ENCODE measurements around the gene ROR1. TPM values are rescaled to one million over a fixed set of nuclear protein-coding genes. Genes with fewer than 3 reads are reported as not detected.

The ROR1 gene
- total and polyA plus RNA-seq, 4 experiments from 2014 or later = not detected

DNA sequence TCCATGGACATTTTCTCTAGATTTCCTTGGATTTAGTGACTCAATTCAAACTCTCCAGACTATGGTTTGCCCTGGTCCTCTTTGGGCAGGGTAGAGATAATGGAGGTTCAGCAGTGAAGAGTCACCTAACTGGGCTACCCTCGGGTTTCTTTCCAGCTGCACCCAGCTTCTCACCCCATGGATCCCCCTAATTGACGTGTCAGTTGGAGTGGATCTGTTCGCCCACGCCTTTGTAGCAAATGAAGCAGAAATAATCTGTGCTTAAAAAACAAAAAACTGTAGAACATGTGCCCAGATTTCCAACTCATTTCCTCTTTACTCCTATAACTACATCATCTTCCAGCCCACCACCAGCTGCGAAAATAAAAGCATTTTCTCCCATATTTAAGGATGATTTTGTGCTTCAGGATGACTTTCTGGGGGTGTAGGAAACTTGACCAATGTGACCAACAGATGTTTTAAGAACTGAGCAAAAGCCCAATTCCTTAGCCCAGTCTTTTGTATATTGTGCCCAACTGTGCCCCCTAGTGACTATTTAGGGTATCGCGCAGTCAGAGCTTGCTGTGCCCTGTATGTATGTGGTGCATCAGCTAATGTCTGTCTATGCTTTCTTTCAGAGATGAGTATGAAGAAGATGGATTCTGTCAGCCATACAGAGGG is 363.1 kb downstream of the ROR1 start:
- Mint-ChIP-seq H3K27ac (no peak overlapping the region), H3K36me3 (no peaks in the 10 kb centered on the region), H3K9me3 (no peaks in the 10 kb centered on the region), H3K4me3 (no peak overlapping the region), H3K4me1 (no peaks in the 10 kb centered on the region), H3K27me3 (peaks cover under 1 to 13% of the 10 kb centered on the region in 2 donors)
- Histone ChIP-seq H3K36me3 (ENCODE audit: insufficient read depth, low read length) (no peaks in the 10 kb centered on the region), H3K9me3 (ENCODE audit: control insufficient read depth in 1 of 2, low read length in 2 of 2) (no peaks in the 10 kb centered on the region), H3K4me3 (ENCODE audit: low read length in 2 of 2) (no peak overlapping the region), H3K27ac (ENCODE audit: low read depth, low read length) (no peak overlapping the region), H3K4me1 (ENCODE audit: insufficient read depth, low read length) (no peaks in the 10 kb centered on the region), H3K27me3 (ENCODE audit: insufficient read depth, low read length) (no peaks in the 10 kb centered on the region)
- intact Hi-C loops (cut with micrococcal nuclease) = loop anchor here (1.0 to 2.0 kb wide), 2 partner anchors 110 to 521 kb away; no protein-coding TSS in a partner anchor
- ChIA-PET CTCF (ENCODE audit: partially characterized antibody) (interaction anchor here (0.7 to 5.9 kb wide), 33 partner anchors 10 to 647 kb away, joined by 3 to 84 read pairs (median 4); no protein-coding TSS in a partner anchor), POLR2A (ENCODE audit: partially characterized antibody) (no interaction called here)
- DNase-seq = peak; percentile 42 to 61 (median 47)

DNA sequence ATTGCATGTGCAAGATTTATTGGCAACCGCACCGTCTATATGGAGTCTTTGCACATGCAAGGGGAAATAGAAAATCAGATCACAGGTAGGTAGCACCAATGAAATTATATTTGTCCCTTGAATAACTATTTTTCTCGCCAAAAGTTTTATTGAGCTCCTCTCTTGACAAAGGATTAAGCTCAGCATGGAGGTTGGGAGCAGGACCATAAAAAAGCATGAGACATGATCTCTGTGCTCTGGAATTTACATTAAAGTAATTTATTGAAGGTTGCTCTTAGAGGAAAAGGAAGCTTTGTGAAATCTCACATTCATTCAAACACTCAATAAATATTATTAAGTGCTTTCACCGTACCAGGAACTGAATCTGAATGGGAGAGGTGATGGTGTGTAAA is 363.6 kb downstream of the ROR1 start:
- CTCF ChIA-PET (ENCODE audit: partially characterized antibody) = interaction anchor here (0.7 to 5.9 kb wide), 32 partner anchors 10 to 648 kb away, joined by 3 to 84 read pairs (median 4); no protein-coding TSS in a partner anchor
- no peaks in the 10 kb centered on the region for H3K36me3 Mint-ChIP-seq
- H3K4me1 ChIP-seq (ENCODE audit: insufficient read depth, low read length) = no peaks in the 10 kb centered on the region
- DNase-seq = no peak
- H3K27me3 ChIP-seq (ENCODE audit: insufficient read depth, low read length) = no peaks in the 10 kb centered on the region
- peaks cover 1 to 13% of the 10 kb centered on the region in 2 donors for H3K27me3 Mint-ChIP-seq
- no peak overlapping the region for H3K4me3 Mint-ChIP-seq
- H3K9me3 ChIP-seq (ENCODE audit: control insufficient read depth in 1 of 2, low read length in 2 of 2) = no peaks in the 10 kb centered on the region
- no peak overlapping the region for H3K27ac Mint-ChIP-seq
- intact Hi-C loops (cut with micrococcal nuclease) = loop anchor here (1.0 to 2.0 kb wide), 2 partner anchors 109 to 521 kb away; no protein-coding TSS in a partner anchor
- no peaks in the 10 kb centered on the region for H3K4me1 Mint-ChIP-seq
- POLR2A ChIA-PET (ENCODE audit: partially characterized antibody) = no interaction called here
- H3K9me3 Mint-ChIP-seq = no peaks in the 10 kb centered on the region
- no peak overlapping the region for H3K27ac ChIP-seq (ENCODE audit: low read depth, low read length)
- no peaks in the 10 kb centered on the region for H3K36me3 ChIP-seq (ENCODE audit: insufficient read depth, low read length)
- no peak overlapping the region for H3K4me3 ChIP-seq (ENCODE audit: low read length in 2 of 2)

DNA sequence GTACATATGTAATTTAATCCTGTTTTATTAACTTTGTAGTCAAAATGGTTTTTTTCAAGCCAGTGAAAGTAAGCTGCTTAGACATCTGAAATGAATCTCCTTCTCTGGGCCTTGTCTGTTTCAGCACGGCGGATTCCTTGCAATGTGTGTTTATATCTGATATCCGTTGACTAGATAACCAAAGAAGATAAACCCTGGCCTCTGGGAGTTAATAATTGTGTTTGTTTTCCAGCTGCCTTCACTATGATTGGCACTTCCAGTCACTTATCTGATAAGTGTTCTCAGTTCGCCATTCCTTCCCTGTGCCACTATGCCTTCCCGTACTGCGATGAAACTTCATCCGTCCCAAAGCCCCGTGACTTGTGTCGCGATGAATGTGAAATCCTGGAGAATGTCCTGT is 366.1 kb downstream of the ROR1 start:
- Histone ChIP-seq H3K36me3 (ENCODE audit: insufficient read depth, low read length) (no peaks in the 10 kb centered on the region), H3K4me3 (ENCODE audit: low read length in 2 of 2) (no peak overlapping the region), H3K4me1 (ENCODE audit: insufficient read depth, low read length) (no peaks in the 10 kb centered on the region), H3K27ac (ENCODE audit: low read depth, low read length) (no peak overlapping the region), H3K27me3 (ENCODE audit: insufficient read depth, low read length) (no peaks in the 10 kb centered on the region), H3K9me3 (ENCODE audit: control insufficient read depth in 1 of 2, low read length in 2 of 2) (no peaks in the 10 kb centered on the region)
- Mint-ChIP-seq H3K9me3 (no peaks in the 10 kb centered on the region), H3K4me1 (no peaks in the 10 kb centered on the region), H3K27me3 (peaks cover 5 to 12% of the 10 kb centered on the region in 2 donors), H3K36me3 (no peaks in the 10 kb centered on the region), H3K27ac (no peak overlapping the region), H3K4me3 (no peak overlapping the region)
- ChIA-PET CTCF (ENCODE audit: partially characterized antibody) (interaction anchor here (5.8 to 5.9 kb wide), 2 partner anchors 9 to 523 kb away, joined by 36 to 84 read pairs; no protein-coding TSS in a partner anchor), POLR2A (ENCODE audit: partially characterized antibody) (no interaction called here)
- no peak for DNase-seq
- intact Hi-C loops (cut with micrococcal nuclease) = no loop called here

DNA sequence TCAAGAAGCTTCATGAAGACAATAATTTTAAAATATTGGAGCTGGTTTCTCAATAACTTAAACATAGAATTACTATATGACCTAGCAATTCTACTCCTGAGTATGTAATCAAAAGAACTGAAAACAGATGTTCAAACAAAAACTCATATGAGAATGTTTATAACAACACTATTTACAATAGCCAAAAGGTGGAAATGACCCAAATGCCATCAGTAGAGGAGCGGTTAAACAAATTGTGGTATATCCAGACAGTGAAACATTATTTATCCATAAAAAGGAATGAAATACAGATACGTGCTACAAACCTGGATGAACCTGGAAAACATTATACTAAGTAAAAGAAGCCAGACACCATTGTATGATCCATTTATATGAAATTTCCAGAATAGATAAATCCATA is 366.8 kb downstream of the ROR1 start:
- H3K27ac Mint-ChIP-seq = no peak overlapping the region
- no peak overlapping the region for H3K4me3 Mint-ChIP-seq
- H3K9me3 Mint-ChIP-seq = no peaks in the 10 kb centered on the region
- no peaks in the 10 kb centered on the region for H3K36me3 Mint-ChIP-seq
- Histone ChIP-seq H3K4me3 (ENCODE audit: low read length in 2 of 2) (no peak overlapping the region), H3K27me3 (ENCODE audit: insufficient read depth, low read length) (no peaks in the 10 kb centered on the region), H3K4me1 (ENCODE audit: insufficient read depth, low read length) (no peaks in the 10 kb centered on the region), H3K9me3 (ENCODE audit: control insufficient read depth in 1 of 2, low read length in 2 of 2) (no peaks in the 10 kb centered on the region), H3K27ac (ENCODE audit: low read depth, low read length) (no peak overlapping the region), H3K36me3 (ENCODE audit: insufficient read depth, low read length) (no peaks in the 10 kb centered on the region)
- H3K4me1 Mint-ChIP-seq = no peaks in the 10 kb centered on the region
- ChIA-PET CTCF (ENCODE audit: partially characterized antibody) (interaction anchor here (5.8 to 5.9 kb wide), 2 partner anchors 9 to 524 kb away, joined by 36 to 84 read pairs; no protein-coding TSS in a partner anchor), POLR2A (ENCODE audit: partially characterized antibody) (no interaction called here)
- no peak for DNase-seq
- intact Hi-C loops (cut with micrococcal nuclease) = no loop called here
- H3K27me3 Mint-ChIP-seq = peaks cover 5 to 12% of the 10 kb centered on the region in 2 donors

GRCh38 chr1:64147045-64147724 is 373.4 kb downstream of the ROR1 start:
- Histone ChIP-seq H3K4me3 (ENCODE audit: low read length in 2 of 2) (no peak overlapping the region), H3K27me3 (ENCODE audit: insufficient read depth, low read length) (no peaks in the 10 kb centered on the region), H3K4me1 (ENCODE audit: insufficient read depth, low read length) (no peaks in the 10 kb centered on the region), H3K27ac (ENCODE audit: low read depth, low read length) (no peak overlapping the region), H3K36me3 (ENCODE audit: insufficient read depth, low read length) (no peaks in the 10 kb centered on the region), H3K9me3 (ENCODE audit: control insufficient read depth in 1 of 2, low read length in 2 of 2) (no peaks in the 10 kb centered on the region)
- H3K4me1 Mint-ChIP-seq = no peaks in the 10 kb centered on the region
- DNase-seq = no peak
- peaks cover 13 to 19% of the 10 kb centered on the region in 2 donors for H3K27me3 Mint-ChIP-seq
- no peak overlapping the region for H3K27ac Mint-ChIP-seq
- no peak overlapping the region for H3K4me3 Mint-ChIP-seq
- ChIA-PET CTCF (ENCODE audit: partially characterized antibody) (interaction anchor here (1.0 to 5.8 kb wide), 2 partner anchors 9 to 18 kb away, joined by 3 to 36 read pairs; no protein-coding TSS in a partner anchor), POLR2A (ENCODE audit: partially characterized antibody) (no interaction called here)
- H3K9me3 Mint-ChIP-seq = no peaks in the 10 kb centered on the region
- no peaks in the 10 kb centered on the region for H3K36me3 Mint-ChIP-seq
- intact Hi-C loops (cut with micrococcal nuclease) = no loop called here

GRCh38 chr1:64147759-64148158 is 373.9 kb downstream of the ROR1 start:
- no peaks in the 10 kb centered on the region for H3K27me3 ChIP-seq (ENCODE audit: insufficient read depth, low read length)
- CTCF ChIA-PET (ENCODE audit: partially characterized antibody) = interaction anchor here (5.8 kb wide), 1 partner anchor 10 kb away, joined by 36 read pairs; no protein-coding TSS in a partner anchor
- H3K9me3 Mint-ChIP-seq = no peaks in the 10 kb centered on the region

DNA sequence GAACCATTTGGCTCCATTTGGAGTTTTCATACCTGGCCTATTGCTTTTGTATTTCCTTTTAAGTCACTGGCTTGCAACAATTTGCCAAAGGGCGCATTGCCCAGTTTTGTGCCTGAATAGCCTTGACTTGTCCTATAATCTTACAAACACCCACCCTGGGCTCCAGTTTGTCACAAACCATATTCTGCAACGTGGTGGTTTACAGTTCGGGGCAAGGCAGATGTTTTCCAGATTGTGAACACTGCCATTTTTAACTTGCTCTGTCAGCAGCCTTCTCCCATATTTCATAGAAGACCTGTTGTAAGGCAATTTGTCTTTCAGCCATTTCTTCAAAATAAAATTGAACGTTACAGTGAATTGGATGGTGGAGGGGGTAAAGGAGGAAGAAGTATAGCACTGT is 376.4 kb downstream of the ROR1 start:
- Histone ChIP-seq H3K27ac (ENCODE audit: low read depth, low read length) (no peak overlapping the region), H3K36me3 (ENCODE audit: insufficient read depth, low read length) (no peaks in the 10 kb centered on the region), H3K27me3 (ENCODE audit: insufficient read depth, low read length) (no peaks in the 10 kb centered on the region), H3K4me3 (ENCODE audit: low read length in 2 of 2) (no peak overlapping the region), H3K4me1 (ENCODE audit: insufficient read depth, low read length) (no peaks in the 10 kb centered on the region), H3K9me3 (ENCODE audit: control insufficient read depth in 1 of 2, low read length in 2 of 2) (no peaks in the 10 kb centered on the region)
- Mint-ChIP-seq H3K4me1 (no peaks in the 10 kb centered on the region), H3K27me3 (peaks cover 9 to 16% of the 10 kb centered on the region in 2 donors), H3K36me3 (no peaks in the 10 kb centered on the region), H3K4me3 (no peak overlapping the region), H3K9me3 (peaks cover 0 to 2% (median 0%) of the 10 kb centered on the region in 8 donors), H3K27ac (no peak overlapping the region)
- ChIA-PET CTCF (ENCODE audit: partially characterized antibody) (interaction anchor here (5.8 kb wide), 1 partner anchor 12 kb away, joined by 36 read pairs; no protein-coding TSS in a partner anchor), POLR2A (ENCODE audit: partially characterized antibody) (no interaction called here)
- intact Hi-C loops (cut with micrococcal nuclease) = no loop called here
- DNase-seq = no peak

More at GRCh38 chr1:64147759-64148158, 373.9 kb downstream of the ROR1 start:
- Mint-ChIP-seq H3K4me1 (no peaks in the 10 kb centered on the region), H3K36me3 (no peaks in the 10 kb centered on the region), H3K27me3 (peaks cover 12 to 19% of the 10 kb centered on the region in 2 donors), H3K27ac (no peak overlapping the region), H3K4me3 (no peak overlapping the region)
- intact Hi-C loops (cut with micrococcal nuclease) = no loop called here
- no peak overlapping the region for H3K4me3 ChIP-seq (ENCODE audit: low read length in 2 of 2)
- no peaks in the 10 kb centered on the region for H3K36me3 ChIP-seq (ENCODE audit: insufficient read depth, low read length)
- no peaks in the 10 kb centered on the region for H3K9me3 ChIP-seq (ENCODE audit: control insufficient read depth in 1 of 2, low read length in 2 of 2)
- no peak overlapping the region for H3K27ac ChIP-seq (ENCODE audit: low read depth, low read length)
- POLR2A ChIA-PET (ENCODE audit: partially characterized antibody) = no interaction called here
- no peaks in the 10 kb centered on the region for H3K4me1 ChIP-seq (ENCODE audit: insufficient read depth, low read length)
- DNase-seq = no peak

Data from CD4-positive, alpha-beta memory T cell (primary cell).